Fibroblast of lung (primary cell): ENCODE measurements around the gene UGGT2. TPM values are rescaled to one million over a fixed set of nuclear protein-coding genes. Genes with fewer than 3 reads are reported as not detected.

Experiments used
- DNase-seq, 2 donors: peaks; one replicate each; pipeline versions ENCODE4 v3.0.0 to v3.0.0-alpha.2; 2010; ENCODE audit warnings: low read depth in 2 of 2
- H2AFZ ChIP-seq: 2 replicates; pipeline ENCODE4 v1.5.1; 2012; ENCODE audit warnings: low read length, control low read depth, inconsistent platforms
- H3K27ac ChIP-seq: 2 replicates; pipeline ENCODE4 v1.5.1; 2011; ENCODE audit warnings: low read length, control low read depth; ENCODE audit not compliant: insufficient read depth
- H3K27me3 ChIP-seq: 2 replicates; pipeline ENCODE4 v1.5.1; 2011; ENCODE audit warnings: mild to moderate bottlenecking, low read length; ENCODE audit not compliant: control insufficient read depth, insufficient read depth
- H3K36me3 ChIP-seq: 2 replicates; pipeline ENCODE4 v1.5.1; 2011; ENCODE audit warnings: low read length; ENCODE audit not compliant: control insufficient read depth, insufficient read depth
- H3K4me1 ChIP-seq: 2 replicates; pipeline ENCODE4 v1.5.1; 2011; ENCODE audit warnings: low read length; ENCODE audit not compliant: control insufficient read depth, insufficient read depth; ENCODE audit errors: extremely low read depth
- H3K4me2 ChIP-seq: 2 replicates; pipeline ENCODE4 v1.5.1; 2011; ENCODE audit warnings: low read length, control low read depth; ENCODE audit not compliant: insufficient read depth; ENCODE audit errors: extremely low read depth
- H3K4me3 ChIP-seq, 4 experiments: fragments of 200-600 bp in 1 of 4; sonication (generic) in 1 of 4; replicated peaks in 1 of 4; 2 replicates each; pipeline ENCODE4 v1.5.1; 2011 to 2016; ENCODE audit warnings: low read length in 4 of 4, low read depth in 3 of 4, mild to moderate bottlenecking in 3 of 4, control low read depth in 2 of 4, inconsistent platforms in 1 of 4, mixed read lengths in 1 of 4; ENCODE audit not compliant: insufficient read depth in 1 of 4; ENCODE audit errors: control extremely low read depth in 1 of 4
- H3K79me2 ChIP-seq: 2 replicates; pipeline ENCODE4 v1.5.1; 2012; ENCODE audit warnings: mild to moderate bottlenecking, low read length, inconsistent platforms; ENCODE audit not compliant: control insufficient read depth, insufficient read depth
- H3K9ac ChIP-seq: 2 replicates; pipeline ENCODE4 v1.5.1; 2011; ENCODE audit warnings: mild to moderate bottlenecking, low read length, control low read depth; ENCODE audit not compliant: insufficient read depth
- H3K9me3 ChIP-seq: 2 replicates; pipeline ENCODE4 v1.5.1; 2012; ENCODE audit warnings: low read depth, low read length; ENCODE audit not compliant: control insufficient read depth, insufficient read depth
- H4K20me1 ChIP-seq: 2 replicates; pipeline ENCODE4 v1.5.1; 2011; ENCODE audit warnings: low read length; ENCODE audit not compliant: control insufficient read depth, insufficient read depth; ENCODE audit errors: extremely low read depth
- EZH2 ChIP-seq: IDR thresholded peaks from 2 replicates; pipeline ENCODE4 v1.5.1; 2012; ENCODE audit warnings: low read length, control low read depth, mild to moderate bottlenecking; ENCODE audit errors: missing control alignments
- polyA plus RNA-seq, 2 donors: library from polyadenylated mRNA; depleted of rRNA in 1 of 2; stranded (reverse) in 1 of 2; unstranded in 1 of 2; fragments of >200 nt; gene quantifications; 2 replicates each; pipeline ENCODE4 v1.2.1, GENCODE V29; 2011 to 2012; ENCODE audit warnings: missing spikeins in 1 of 2
- total RNA-seq: library from RNA; depleted of rRNA; stranded (reverse); fragments of >200 nt; gene quantifications from 2 replicates; pipeline ENCODE4 v1.2.1, GENCODE V29; 2014
- TF ChIP-seq, protein P1 (sequence below), 2 donors: IDR thresholded peaks in 1 of 2; conservative IDR thresholded peaks in 1 of 2; 1 replicate in 1 of 2; 2 replicates in 1 of 2; pipeline ENCODE4 v1.5.1; 2011 to 2012; ENCODE audit warnings: low read length in 2 of 2, control low read depth in 1 of 2, inconsistent platforms in 1 of 2, low read depth in 1 of 2, mild to moderate bottlenecking in 1 of 2

UGGT2 gene
- total and polyA plus RNA-seq, 2 donors (not counting 1 experiment from before 2014, with no cell fraction given) = 26.3 to 47.2 TPM

DNA sequence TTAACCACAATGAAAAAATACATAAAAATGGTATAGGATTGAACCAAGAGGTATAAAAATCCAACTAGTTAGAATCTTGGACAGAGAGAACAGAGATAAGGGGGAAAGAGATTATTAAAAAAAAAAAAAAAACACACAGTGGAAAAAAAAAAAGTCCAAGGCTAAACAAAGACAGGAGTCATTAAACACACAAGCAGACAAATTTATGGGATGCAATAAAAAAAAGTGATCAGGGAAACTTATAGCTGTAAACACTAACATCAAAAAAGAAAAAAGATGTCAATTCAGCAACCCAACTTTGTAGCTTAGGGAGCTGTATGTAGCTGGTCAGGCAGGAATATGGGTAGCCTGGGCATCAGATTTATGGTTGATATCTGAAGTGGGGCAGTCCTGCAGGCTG, 247.3 kb downstream of the UGGT2 start:
- DNase-seq = no peak
- Histone ChIP-seq H2AFZ (no peak overlapping the region), H3K27me3 (no peaks in the 10 kb centered on the region), H3K9me3 (no peaks in the 10 kb centered on the region), H4K20me1 (no peaks in the 10 kb centered on the region), H3K27ac (no peak overlapping the region), H3K79me2 (no peaks in the 10 kb centered on the region), H3K4me3 (no peak overlapping the region), H3K4me2 (no peak overlapping the region), H3K36me3 (no peaks in the 10 kb centered on the region), H3K9ac (no peak overlapping the region), H3K4me1 (no peaks in the 10 kb centered on the region)
- TF ChIP-seq EZH2 = no peak
- TF ChIP-seq, protein P1, sequence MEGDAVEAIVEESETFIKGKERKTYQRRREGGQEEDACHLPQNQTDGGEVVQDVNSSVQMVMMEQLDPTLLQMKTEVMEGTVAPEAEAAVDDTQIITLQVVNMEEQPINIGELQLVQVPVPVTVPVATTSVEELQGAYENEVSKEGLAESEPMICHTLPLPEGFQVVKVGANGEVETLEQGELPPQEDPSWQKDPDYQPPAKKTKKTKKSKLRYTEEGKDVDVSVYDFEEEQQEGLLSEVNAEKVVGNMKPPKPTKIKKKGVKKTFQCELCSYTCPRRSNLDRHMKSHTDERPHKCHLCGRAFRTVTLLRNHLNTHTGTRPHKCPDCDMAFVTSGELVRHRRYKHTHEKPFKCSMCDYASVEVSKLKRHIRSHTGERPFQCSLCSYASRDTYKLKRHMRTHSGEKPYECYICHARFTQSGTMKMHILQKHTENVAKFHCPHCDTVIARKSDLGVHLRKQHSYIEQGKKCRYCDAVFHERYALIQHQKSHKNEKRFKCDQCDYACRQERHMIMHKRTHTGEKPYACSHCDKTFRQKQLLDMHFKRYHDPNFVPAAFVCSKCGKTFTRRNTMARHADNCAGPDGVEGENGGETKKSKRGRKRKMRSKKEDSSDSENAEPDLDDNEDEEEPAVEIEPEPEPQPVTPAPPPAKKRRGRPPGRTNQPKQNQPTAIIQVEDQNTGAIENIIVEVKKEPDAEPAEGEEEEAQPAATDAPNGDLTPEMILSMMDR (conservative IDR thresholded peaks at IDR 0.05 in 1 of 2, IDR thresholded peaks at IDR 0.05 in 1 of 2; ENCODE audit: low read depth in 1 of 2, low read length in 2 of 2) = no peak

DNA sequence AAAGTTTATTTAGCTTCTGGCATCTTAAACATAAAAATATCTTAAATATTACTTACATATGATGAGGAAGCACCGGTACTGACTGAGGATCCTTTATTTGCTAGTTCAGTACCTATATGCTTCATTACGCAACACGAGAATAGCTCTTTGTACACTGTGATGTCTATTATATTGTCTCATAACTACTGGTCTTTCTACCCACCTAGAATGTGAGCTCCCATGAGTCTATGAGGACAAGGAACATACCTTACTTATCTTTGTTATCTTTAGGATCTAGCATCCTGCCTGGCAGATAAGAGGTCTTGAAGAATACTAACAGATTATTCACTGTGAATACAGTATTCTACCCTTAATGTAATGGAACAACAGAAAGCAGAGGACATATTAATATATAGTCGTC, 251.4 kb downstream of the UGGT2 start:
- H3K79me2 ChIP-seq = no peaks in the 10 kb centered on the region
- H4K20me1 ChIP-seq = no peaks in the 10 kb centered on the region
- no peaks in the 10 kb centered on the region for H3K27me3 ChIP-seq
- no peak overlapping the region for H2AFZ ChIP-seq
- no peak for DNase-seq
- no peak overlapping the region for H3K4me2 ChIP-seq
- H3K36me3 ChIP-seq = no peaks in the 10 kb centered on the region
- no peak for TF ChIP-seq EZH2
- TF ChIP-seq, protein P1 (conservative IDR thresholded peaks at IDR 0.05 in 1 of 2, IDR thresholded peaks at IDR 0.05 in 1 of 2; ENCODE audit: low read depth in 1 of 2, low read length in 2 of 2) = no peak
- no peaks in the 10 kb centered on the region for H3K4me1 ChIP-seq
- no peak overlapping the region for H3K4me3 ChIP-seq
- H3K27ac ChIP-seq = no peak overlapping the region
- H3K9ac ChIP-seq = no peak overlapping the region
- H3K9me3 ChIP-seq = no peaks in the 10 kb centered on the region

GRCh38 chr13:95800436-95800835, 252.8 kb downstream of the UGGT2 start:
- no peaks in the 10 kb centered on the region for H3K79me2 ChIP-seq
- no peak overlapping the region for H3K27ac ChIP-seq
- H3K9me3 ChIP-seq = no peaks in the 10 kb centered on the region
- H3K27me3 ChIP-seq = no peaks in the 10 kb centered on the region
- peak in 1 of 2 donors; percentile 41 for DNase-seq
- H3K4me2 ChIP-seq = no peak overlapping the region
- H3K36me3 ChIP-seq = no peaks in the 10 kb centered on the region
- no peaks in the 10 kb centered on the region for H4K20me1 ChIP-seq
- TF ChIP-seq EZH2 = no peak
- TF ChIP-seq, protein P1 (conservative IDR thresholded peaks at IDR 0.05 in 1 of 2, IDR thresholded peaks at IDR 0.05 in 1 of 2; ENCODE audit: low read depth in 1 of 2, low read length in 2 of 2) = no peak
- no peak overlapping the region for H2AFZ ChIP-seq
- H3K4me1 ChIP-seq = no peaks in the 10 kb centered on the region
- H3K4me3 ChIP-seq = no peak overlapping the region
- no peak overlapping the region for H3K9ac ChIP-seq
